Hematopoietic multipotent progenitor cell treated with erythropoietin and hydrocortisone succinate and interleukin-3 and kit ligand, for 17 days (in vitro differentiated cells): Measurements from ENCODE around the gene SNN.
A peak's percentile ranks its signal among the peaks of the same experiment; 100 is the strongest.

ENCODE experiments used
- DNase-seq: peaks from one replicate; pipeline ENCODE4 v3.0.0-alpha.2; 2015; ENCODE audit warnings: low spot score

SNN gene

GRCh38 chr16:11667824-11668622, at the start of gene SNN:
TSS of gene SNN (plus strand) at chr16:11668455. CDS start at chr16:11676060, 7,605 bp downstream.
- peak; percentile 61 for DNase-seq

GRCh38 chr16:11619327-11619851, 48.9 kb upstream of the SNN start:
- DNase-seq, result no peak

- DNase-seq, result no peak
These were observed 47.8 kb upstream of the SNN start for GRCh38 chr16:11620243-11621003.

GRCh38 chr16:11621539-11621919, 46.7 kb upstream of the SNN start:
- no peak for DNase-seq

GRCh38 chr16:11621920-11622651, 46.2 kb upstream of the SNN start:
- no peak for DNase-seq

- no peak for DNase-seq
These were observed 44.0 kb upstream of the SNN start for GRCh38 chr16:11624205-11624604.

GRCh38 chr16:11624636-11625607, 43.3 kb upstream of the SNN start:
- no peak for DNase-seq

GRCh38 chr16:11625769-11626168, 42.5 kb upstream of the SNN start:
- no peak for DNase-seq

- DNase-seq, result no peak
These were observed 41.5 kb upstream of the SNN start for GRCh38 chr16:11626657-11627291.

GRCh38 chr16:11627292-11627663, 41.0 kb upstream of the SNN start:
- DNase-seq, result no peak

GRCh38 chr16:11627822-11628457, 40.3 kb upstream of the SNN start:
- DNase-seq, result no peak

GRCh38 chr16:11629071-11630030, 38.9 kb upstream of the SNN start:
- DNase-seq, result no peak

- no peak for DNase-seq
These were observed 38.0 kb upstream of the SNN start for GRCh38 chr16:11630046-11630767.

- no peak for DNase-seq
These were observed 37.5 kb upstream of the SNN start for GRCh38 chr16:11630768-11631056.

- DNase-seq, result no peak
These were observed 37.0 kb upstream of the SNN start for GRCh38 chr16:11631214-11631613.

- DNase-seq, result no peak
These were observed 35.8 kb upstream of the SNN start for GRCh38 chr16:11632455-11632939.

GRCh38 chr16:11633113-11633512, 35.1 kb upstream of the SNN start:
- no peak for DNase-seq

- no peak for DNase-seq
These were observed 33.9 kb upstream of the SNN start for GRCh38 chr16:11634312-11634711.
